Stomach (tissue), 9 donors: ENCODE results near the gene KCNQ1. TPM values are rescaled to one million over a fixed set of nuclear protein-coding genes. Genes with fewer than 3 reads are reported as not detected.

Experiments used
- DNase-seq, 2 donors: peaks; one replicate each; pipeline versions ENCODE4 v3.0.0 to v3.0.0-alpha.2; 2013 to 2019
- H3K27ac ChIP-seq, 5 donors: fragments of 200-600 bp in 4 of 5; sonication (generic) in 4 of 5; one replicate each; pipeline ENCODE4 v1.5.1; 2013 to 2019; ENCODE audit warnings: mild to moderate bottlenecking in 1 of 5, moderate library complexity in 1 of 5
- H3K27me3 ChIP-seq, 3 donors: fragments of 200-600 bp; sonication (generic); one replicate each; pipeline ENCODE4 v1.5.1; 2017 to 2019; ENCODE audit warnings: mixed run types in 1 of 3
- H3K36me3 ChIP-seq, 4 donors: fragments of 200-600 bp; sonication (generic); 1 replicate in 3 of 4; 2 replicates in 1 of 4; pipeline ENCODE4 v1.5.1; 2016 to 2019
- H3K4me1 ChIP-seq, 4 donors: fragments of 200-600 bp; sonication (generic); one replicate each; pipeline ENCODE4 v1.5.1; 2016 to 2019
- H3K4me3 ChIP-seq, 4 donors: fragments of 200-600 bp; sonication (generic) in 3 of 4; one replicate each; pipeline ENCODE4 v1.5.1; 2016 to 2019; ENCODE audit warnings: mild to moderate bottlenecking in 1 of 4
- H3K9me3 ChIP-seq, 4 donors: fragments of 200-600 bp; sonication (generic); one replicate each; pipeline ENCODE4 v1.5.1; 2016 to 2019
- CTCF ChIP-seq, 7 experiments: fragments of 450-650 bp in 4 of 7; fragments of 200-600 bp in 3 of 7; sonication (generic) in 3 of 7; IDR thresholded peaks; one replicate each; pipeline ENCODE4 v1.5.1; 2016 to 2019; ENCODE audit warnings: antibody characterized with exemption in 7 of 7, control low read depth in 2 of 7, mild to moderate bottlenecking in 1 of 7
- EP300 ChIP-seq: sonication (generic); formaldehyde crosslinking; IDR thresholded peaks from one replicate; pipeline ENCODE4 v1.6.1; 2017; ENCODE audit warnings: antibody characterized with exemption
- POLR2A ChIP-seq, 4 donors: fragments of 450-650 bp; IDR thresholded peaks; one replicate each; pipeline ENCODE4 v1.6.1; 2016; ENCODE audit warnings: antibody characterized with exemption in 4 of 4, control low read depth in 2 of 4, mild to moderate bottlenecking in 1 of 4, moderate library complexity in 1 of 4
- POLR2AphosphoS5 ChIP-seq, 3 donors: sonication (generic); formaldehyde crosslinking; IDR thresholded peaks; one replicate each; pipeline ENCODE4 v1.6.1; 2016; ENCODE audit warnings: antibody characterized with exemption in 3 of 3
- WGBS, 5 donors: extraction: QIAGEN DNeasy Blood & Tissue Kit in 3 of 5; methylation state at CpG; one replicate each; pipeline versions ENCODE4 v1.1.5 to v1.1.7; 2013 to 2018; 5-methylcytosine and 5-hydroxymethylcytosine counted together
- intact Hi-C: fragments of 100-400 bp; cut with DNase I; formaldehyde crosslinking; loops from one replicate; pipeline ENCODE4 v1.15.1; 2023; ENCODE audit warnings: low total_unique reads
- polyA plus RNA-seq, 3 donors: library from polyadenylated mRNA; stranded (reverse); fragments of 200-250 nt; gene quantifications; one replicate each; pipeline ENCODE4 v1.2.3, GENCODE V29; 2013
- total RNA-seq, 5 donors: library from RNA; depleted of rRNA; stranded (reverse); fragments of >200 nt; gene quantifications; one replicate each; pipeline versions ENCODE4 v1.1.0 to v1.2.3, GENCODE V29; 2014 to 2016
- donor health status: healthy with polysubstance abuse.
- donor health status: Bipolar disorder and iron deficiency.
- donor health status: healthy.

The KCNQ1 gene
- total and polyA plus RNA-seq, 8 donors = 12.1 to 155 (median 49.0) TPM

- Histone ChIP-seq H3K27ac (no peak overlapping the region), H3K36me3 (no peaks in the 10 kb centered on the region), H3K9me3 (no peaks in the 10 kb centered on the region), H3K27me3 (peaks cover 0 to 17% (median 0%) of the 10 kb centered on the region in 3 donors), H3K4me1 (no peaks in the 10 kb centered on the region), H3K4me3 (no peak overlapping the region)
- no peak for TF ChIP-seq CTCF (IDR thresholded peaks at IDR 0.05)
- TF ChIP-seq POLR2AphosphoS5 (IDR thresholded peaks at IDR 0.05) = no peak
- TF ChIP-seq EP300 = no peak
- TF ChIP-seq POLR2A (IDR thresholded peaks at IDR 0.05) = no peak
- intact Hi-C loops = loop anchor here (5.0 kb wide), 1 partner anchor 93 kb away; no protein-coding TSS in a partner anchor
- no peak for DNase-seq
- WGBS, 5 donors = 84 to 87% (median 86%) methylated on average over 11 of the region's 11 CpGs
Observed at GRCh38 chr11:2434506-2435255, 10.1 kb upstream of the KCNQ1 start.

GRCh38 chr11:2435288-2436012 is 9.4 kb upstream of the KCNQ1 start:
- DNase-seq = no peak
- intact Hi-C loops = no loop called here
- H3K27me3 ChIP-seq = peaks cover 0 to 22% (median 0%) of the 10 kb centered on the region in 3 donors
- H3K36me3 ChIP-seq = no peaks in the 10 kb centered on the region
- no peak overlapping the region for H3K4me3 ChIP-seq
- no peak overlapping the region for H3K27ac ChIP-seq
- H3K4me1 ChIP-seq = no peaks in the 10 kb centered on the region
- TF ChIP-seq CTCF (IDR thresholded peaks at IDR 0.05) (no peak), EP300 (no peak), POLR2AphosphoS5 (IDR thresholded peaks at IDR 0.05) (no peak), POLR2A (IDR thresholded peaks at IDR 0.05) (no peak)
- whole genome bisulfite sequencing, 5 donors = 88 to 94% (median 90%) methylated on average over 12 of the region's 12 CpGs
- no peaks in the 10 kb centered on the region for H3K9me3 ChIP-seq

DNA sequence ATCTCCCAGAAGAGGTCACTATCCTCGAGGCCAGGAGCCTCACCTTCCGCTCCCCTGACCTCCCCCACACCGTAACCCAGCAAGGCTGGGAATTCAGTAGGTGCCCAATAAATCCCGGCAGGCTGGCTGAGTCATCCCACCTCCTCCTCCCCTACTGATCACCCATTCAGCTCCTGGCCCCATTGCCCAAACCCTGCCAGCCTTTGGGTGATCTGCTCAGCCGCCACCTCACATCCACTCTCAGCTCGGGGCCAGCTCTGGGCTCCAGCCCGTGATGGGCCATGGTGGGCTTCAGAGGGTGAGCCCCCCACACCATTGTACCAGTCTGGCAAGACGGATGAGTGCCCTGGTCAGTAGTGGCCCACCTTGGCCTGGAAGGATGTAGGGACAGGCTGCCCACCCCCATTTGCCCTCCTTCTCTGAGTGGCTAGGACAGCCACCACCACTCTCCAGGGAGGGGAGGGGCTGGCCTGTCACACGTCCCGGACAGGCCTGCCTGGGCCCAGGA is 8.7 kb upstream of the KCNQ1 start:
- Histone ChIP-seq H3K4me1 (no peaks in the 10 kb centered on the region), H3K36me3 (no peaks in the 10 kb centered on the region), H3K4me3 (no peak overlapping the region), H3K27ac (no peak overlapping the region), H3K27me3 (peaks cover 0 to 28% (median 0%) of the 10 kb centered on the region in 3 donors), H3K9me3 (no peaks in the 10 kb centered on the region)
- WGBS, 5 donors = 71 to 86% (median 79%) methylated on average over 8 to 10 of the region's 10 CpGs
- intact Hi-C loops = no loop called here
- TF ChIP-seq EP300 = no peak
- no peak for TF ChIP-seq CTCF (IDR thresholded peaks at IDR 0.05)
- TF ChIP-seq POLR2AphosphoS5 (IDR thresholded peaks at IDR 0.05) = no peak
- no peak for TF ChIP-seq POLR2A (IDR thresholded peaks at IDR 0.05)
- DNase-seq = no peak

- no peaks in the 10 kb centered on the region for H3K9me3 ChIP-seq
- no peaks in the 10 kb centered on the region for H3K36me3 ChIP-seq
- H3K27ac ChIP-seq = no peak overlapping the region
- 87 to 93% (median 91%) methylated on average over 10 to 13 of the region's 13 CpGs for WGBS, 5 donors
- intact Hi-C loops = no loop called here
- H3K27me3 ChIP-seq = peaks cover 0 to 33% (median 0%) of the 10 kb centered on the region in 3 donors
- no peaks in the 10 kb centered on the region for H3K4me1 ChIP-seq
- TF ChIP-seq POLR2A (IDR thresholded peaks at IDR 0.05) (no peak), POLR2AphosphoS5 (IDR thresholded peaks at IDR 0.05) (no peak), CTCF (IDR thresholded peaks at IDR 0.05) (no peak), EP300 (no peak)
- no peak overlapping the region for H3K4me3 ChIP-seq
- no peak for DNase-seq
Observed at GRCh38 chr11:2436521-2437031, 8.2 kb upstream of the KCNQ1 start.
